Heart left ventricle (tissue), 13 donors: ENCODE results near the gene ALDH3B1.

Experiments
- CTCF ChIP-seq, 12 donors: fragments of 200-600 bp; sonication (generic) in 4 of 12; IDR thresholded peaks; one replicate each; pipeline versions ENCODE4 v1.5.0 to v1.8.0; 2018 to 2022; ENCODE audit warnings: antibody characterized with exemption in 12 of 12, mild to moderate bottlenecking in 5 of 12
- POLR2A ChIP-seq, 2 donors: fragments of 450-650 bp; IDR thresholded peaks; one replicate each; pipeline ENCODE4 v1.6.1; 2017; ENCODE audit warnings: antibody characterized with exemption in 2 of 2, mild to moderate bottlenecking in 2 of 2, moderate library complexity in 2 of 2
- donor health status: ischemic (EF 13 %, LVEDD 7.1; RV severe dilation, severe dysfunction).
- donor health status: DM: no; HTN: yes; CAD: no.
- donor health status: DM: no; HTN: no; CAD: no.
- donor health status: ischemic (EF 25% LVEDD 6.9; RV normal size, moderate dysfunction).
- donor health status: ischemic (EF 25% LVEDD 5.7; RV mildly dilated, moderate dysfunction).
- donor health status: ischemic (EF 35%, LVEDD 5.7; RV mildly dilated, moderate dysfunction).
- donor health status: nonischemic (EF 11% LVEDD 7.7; RV severe dilation, severe dysfunction).
- donor health status: DM: yes; HTN: yes; CAD: no.
- donor health status: PGD.
- donor health status: ischemic (EF 29% LVEDD 5.4; RV normal size, mild dysfunction).
- donor health status: nonischemic (EF 23%, LVEDD 6.1; RV moderate dilation, normal function).

DNA sequence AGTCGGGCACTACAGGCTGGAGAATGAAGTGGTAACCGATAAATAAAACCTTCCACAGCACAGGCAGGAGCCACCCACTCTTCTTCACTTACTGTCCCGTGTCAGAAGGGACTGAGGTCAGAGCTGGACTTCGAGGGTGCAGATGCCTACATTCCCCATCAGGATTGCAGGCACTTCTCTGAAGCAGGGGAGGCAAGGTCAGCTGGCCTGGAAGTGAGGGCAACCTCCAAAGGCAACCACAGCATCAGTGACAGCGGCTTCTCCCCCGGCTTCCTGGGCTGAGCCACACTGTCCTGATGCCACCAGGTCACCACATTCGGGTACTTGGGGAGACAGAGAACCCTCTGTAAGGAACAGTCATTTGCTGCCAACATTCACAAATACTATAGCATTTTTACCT lies 51.4 kb downstream of the ALDH3B1 start:
- TF ChIP-seq CTCF (IDR thresholded peaks at IDR 0.05), result no peak
- TF ChIP-seq POLR2A (IDR thresholded peaks at IDR 0.05), result no peak
